IMR-90 (cell line): ENCODE results near the gene TCERG1L. TPM values are rescaled to one million over a fixed set of nuclear protein-coding genes. Genes with fewer than 3 reads are reported as not detected.

Source experiments
- ATAC-seq: fragments of 200-7000 bp; cut with Tn5 transposase; 2 replicates; pipeline ENCODE4 v1.9.1; 2020; ENCODE audit warnings: low read depth, mild to moderate bottlenecking, moderate library complexity
- BruUV-seq: library from RNA; stranded (reverse); fragments of 400-500 nt; replicated peaks from 2 replicates; lab custom pipeline; 2021; lab: Mats Ljungman, UMichigan
- CTCF ChIA-PET: fragments of 300-600 bp; formaldehyde crosslinking; extraction: SDS; loops from one replicate; lab custom pipeline; 2021; ENCODE audit warnings: antibody characterized with exemption; lab: Yijun Ruan, JAX
- POLR2A ChIA-PET: fragments of 300-600 bp; sonication (Branson Sonifier 250); formaldehyde crosslinking; loops from one replicate; lab custom pipeline; 2022; ENCODE audit warnings: antibody characterized with exemption; ENCODE audit not compliant: unreplicated experiment; lab: Charles Lee
- DNase-seq: peaks from one replicate; pipeline ENCODE4 v3.0.0; 2013
- H2AFZ ChIP-seq: replicated peaks from 2 replicates; pipeline ENCODE3; 2013; ENCODE audit warnings: low read length, mild to moderate bottlenecking; ENCODE audit not compliant: poor library complexity
- H2AK5ac ChIP-seq: 2 replicates; pipeline ENCODE4 v1.6.1; 2013; ENCODE audit warnings: low read depth, low read length, inconsistent platforms
- H2AK9ac ChIP-seq: replicated peaks from 2 replicates; pipeline ENCODE3; 2013; ENCODE audit warnings: mild to moderate bottlenecking, low read depth, low read length, moderate library complexity; ENCODE audit not compliant: poor library complexity
- H2BK120ac ChIP-seq: 2 replicates; pipeline ENCODE4 v1.6.1; 2013; ENCODE audit warnings: low read depth, low read length, inconsistent platforms
- H2BK15ac ChIP-seq: 3 replicates; pipeline ENCODE4 v1.6.1; 2013; ENCODE audit warnings: low read depth, low read length, inconsistent platforms
- H2BK20ac ChIP-seq: 2 replicates; pipeline ENCODE4 v1.6.1; 2013; ENCODE audit warnings: low read depth, mild to moderate bottlenecking, inconsistent platforms, low read length, moderate library complexity
- H2BK5ac ChIP-seq: 2 replicates; pipeline ENCODE4 v1.6.1; 2013; ENCODE audit warnings: mild to moderate bottlenecking, low read depth, low read length, inconsistent platforms; ENCODE audit not compliant: poor library complexity, severe bottlenecking
- H3K14ac ChIP-seq: replicated peaks from 2 replicates; pipeline ENCODE4 v1.6.1; 2013; ENCODE audit warnings: low read depth, low read length, inconsistent platforms
- H3K18ac ChIP-seq: 2 replicates; pipeline ENCODE4 v1.6.1; 2013; ENCODE audit warnings: low read depth, low read length, control low read depth
- H3K23ac ChIP-seq: 2 replicates; pipeline ENCODE4 v1.6.1; 2013; ENCODE audit warnings: low read depth, low read length, inconsistent platforms
- H3K27ac ChIP-seq: 2 replicates; pipeline ENCODE4 v1.5.1; 2013; ENCODE audit warnings: mild to moderate bottlenecking, control low read depth, low read length; ENCODE audit not compliant: insufficient read depth
- H3K27me3 ChIP-seq: 2 replicates; pipeline ENCODE4 v1.6.1; 2013; ENCODE audit warnings: low read length; ENCODE audit not compliant: control insufficient read depth, insufficient read depth
- H3K36me3 ChIP-seq: 2 replicates; pipeline ENCODE4 v1.6.1; 2013; ENCODE audit warnings: low read length, mixed read lengths; ENCODE audit not compliant: control insufficient read depth, insufficient read depth
- H3K4ac ChIP-seq: 2 replicates; pipeline ENCODE4 v1.6.1; 2013; ENCODE audit warnings: low read depth, low read length, inconsistent platforms
- H3K4me1 ChIP-seq: 2 replicates; pipeline ENCODE4 v1.6.1; 2013; ENCODE audit warnings: low read length, mixed read lengths; ENCODE audit not compliant: control insufficient read depth, insufficient read depth
- H3K4me2 ChIP-seq: 2 replicates; pipeline ENCODE4 v1.6.1; 2013; ENCODE audit warnings: low read depth, mild to moderate bottlenecking, control low read depth, low read length, moderate library complexity
- H3K4me3 ChIP-seq: 2 replicates; pipeline ENCODE4 v1.5.1; 2013; ENCODE audit warnings: low read depth, mild to moderate bottlenecking, control low read depth, low read length, moderate library complexity; ENCODE audit not compliant: insufficient read depth
- H3K56ac ChIP-seq: 2 replicates; pipeline ENCODE4 v1.6.1; 2013; ENCODE audit warnings: low read length, inconsistent platforms; ENCODE audit not compliant: insufficient read depth; ENCODE audit errors: extremely low read depth
- H3K79me1 ChIP-seq, 2 experiments: 2 replicates each; pipeline ENCODE4 v1.6.1; 2013; ENCODE audit warnings: low read length in 2 of 2, inconsistent platforms in 1 of 2, low read depth in 1 of 2
- H3K9ac ChIP-seq: 2 replicates; pipeline ENCODE4 v1.6.1; 2013; ENCODE audit warnings: low read depth, low read length, control low read depth
- H3K9me1 ChIP-seq: 2 replicates; pipeline ENCODE4 v1.6.1; 2013; ENCODE audit warnings: low read length, inconsistent platforms; ENCODE audit not compliant: insufficient read depth
- H3K9me3 ChIP-seq: 2 replicates; pipeline ENCODE4 v1.6.1; 2013; ENCODE audit warnings: low read length; ENCODE audit not compliant: control insufficient read depth, insufficient read depth
- H4K20me1 ChIP-seq: 2 replicates; pipeline ENCODE4 v1.6.1; 2013; ENCODE audit warnings: low read length, inconsistent platforms; ENCODE audit not compliant: insufficient read depth
- H4K5ac ChIP-seq: 2 replicates; pipeline ENCODE4 v1.6.1; 2013; ENCODE audit warnings: mild to moderate bottlenecking, low read depth, low read length, control low read depth
- H4K8ac ChIP-seq, 2 experiments: 2 replicates each; pipeline ENCODE4 v1.6.1; 2013; ENCODE audit warnings: low read depth in 2 of 2, low read length in 2 of 2, control low read depth in 1 of 2, inconsistent platforms in 1 of 2
- H4K91ac ChIP-seq: 2 replicates; pipeline ENCODE4 v1.6.1; 2013; ENCODE audit warnings: low read depth, low read length, inconsistent platforms; ENCODE audit not compliant: insufficient read depth
- BHLHE40 ChIP-seq: fragments of 150-350 bp; IDR thresholded peaks from 2 replicates; pipeline ENCODE4 v1.6.1; 2016; ENCODE audit warnings: mild to moderate bottlenecking, low read depth, low read length
- CHD1 ChIP-seq: IDR thresholded peaks from 2 replicates; pipeline ENCODE4 v1.6.1; 2012; ENCODE audit warnings: low read depth, low read length, improper control_type of control experiment
- CTCF ChIP-seq: conservative IDR thresholded peaks from 2 replicates; pipeline ENCODE4 v1.5.1; 2012; ENCODE audit warnings: mild to moderate bottlenecking, low read depth, low read length, improper control_type of control experiment
- ELK1 ChIP-seq: fragments of 150-350 bp; IDR thresholded peaks from 2 replicates; pipeline ENCODE4 v1.6.1; 2016; ENCODE audit warnings: low read depth, mild to moderate bottlenecking, low read length, moderate library complexity, borderline replicate concordance
- MXI1 ChIP-seq: IDR thresholded peaks from 2 replicates; pipeline ENCODE4 v1.6.1; 2012; ENCODE audit warnings: low read depth, mild to moderate bottlenecking, low read length, moderate library complexity, borderline replicate concordance
- RAD21 ChIP-seq: IDR thresholded peaks from 2 replicates; pipeline ENCODE4 v1.6.1; 2012; ENCODE audit warnings: low read length, improper control_type of control experiment
- RFX5 ChIP-seq: IDR thresholded peaks from 2 replicates; pipeline ENCODE4 v1.8.0; 2012; ENCODE audit warnings: low read depth, mild to moderate bottlenecking, low read length, moderate library complexity
- SMC3 ChIP-seq: fragments of 150-350 bp; IDR thresholded peaks from 2 replicates; pipeline ENCODE4 v1.6.1; 2016; ENCODE audit warnings: low read depth, mild to moderate bottlenecking, antibody characterized with exemption, low read length, moderate library complexity
- USF2 ChIP-seq: fragments of 150-350 bp; IDR thresholded peaks from 2 replicates; pipeline ENCODE4 v1.6.1; 2017; ENCODE audit warnings: mild to moderate bottlenecking, antibody characterized with exemption, low read length, low read depth
- WGBS, 2 experiments: methylation state at CpG; one replicate each; pipeline versions ENCODE4 v1.1.5 to v1.1.7; 2013; ENCODE audit warnings: missing lambda C conversion rate in 2 of 2; ENCODE audit not compliant: insufficient read length in 1 of 2; ENCODE audit errors: extremely low coverage in 2 of 2; 5-methylcytosine and 5-hydroxymethylcytosine counted together
- dilution Hi-C: fragments of 300-500 bp; cut with HindIII; formaldehyde crosslinking; loops from one replicate; pipeline ENCODE4 v1.14.3; 2018; ENCODE audit warnings: low sequenced_read_pairs; ENCODE audit not compliant: unreplicated experiment
- in situ Hi-C: fragments of 300-500 bp; cut with MboI; formaldehyde crosslinking; loops from 3 replicates; pipeline ENCODE4 v1.14.3; 2019; ENCODE audit warnings: low sequenced_read_pairs, inconsistent platforms, mixed read lengths
- intact Hi-C: fragments of 100-400 bp; cut with micrococcal nuclease; formaldehyde crosslinking; loops from 2 replicates; pipeline ENCODE4 v1.10.0; 2022
- polyA plus RNA-seq, 3 experiments: library from polyadenylated mRNA; depleted of rRNA; stranded (reverse); fragments of >200 nt; gene quantifications; 2 replicates each; pipeline ENCODE4 v1.2.3, GENCODE V29; 2012; ENCODE audit warnings: low replicate concordance in 1 of 3
- total RNA-seq: library from RNA; depleted of rRNA; stranded (reverse); fragments of >200 nt; gene quantifications from 2 replicates; pipeline ENCODE4 v1.2.3, GENCODE V29; 2012

Gene TCERG1L
- total and polyA plus RNA-seq, 2 of the 4 experiments (the other 2 are of a cell fraction), result not detected

GRCh38 chr10:131250454-131251145 lies 60.9 kb downstream of the TCERG1L start:
- Histone ChIP-seq H4K8ac (no peak overlapping the region), H3K4me2 (no peak overlapping the region), H3K14ac (no peak overlapping the region), H4K91ac (no peak overlapping the region), H2AK9ac (no peak overlapping the region), H3K18ac (no peak overlapping the region), H3K27ac (no peak overlapping the region), H3K9ac (no peak overlapping the region), H2AK5ac (no peak overlapping the region), H2BK120ac (no peak overlapping the region), H3K4me3 (no peak overlapping the region), H2BK20ac (no peak overlapping the region), H3K4ac (no peak overlapping the region), H2BK5ac (no peak overlapping the region), H2AFZ (no peak overlapping the region), H3K36me3 (no peaks in the 10 kb centered on the region), H3K23ac (no peak overlapping the region), H3K9me1 (no peaks in the 10 kb centered on the region), H3K79me1 (no peaks in the 10 kb centered on the region), H3K9me3 (peaks cover 58% of the 10 kb centered on the region), H4K20me1 (no peaks in the 10 kb centered on the region), H3K4me1 (no peaks in the 10 kb centered on the region), H2BK15ac (no peak overlapping the region), H3K27me3 (no peaks in the 10 kb centered on the region), H3K56ac (no peak overlapping the region), H4K5ac (no peak overlapping the region)
- BruUV-seq, result no TSS peak
- POLR2A ChIA-PET, result no interaction called here
- dilution Hi-C loops (no loop called here), in situ Hi-C loops (no loop called here), intact Hi-C loops (no loop called here)
- 9% methylated on average over 6 of the region's 18 CpGs; no CpG with 5 or more reads in 1 of the 2 experiments for WGBS, 2 experiments
- CTCF ChIA-PET, result no interaction called here
- TF ChIP-seq RAD21, result no peak
- TF ChIP-seq SMC3, result no peak
- no peak for TF ChIP-seq MXI1
- no peak for TF ChIP-seq RFX5
- no peak for TF ChIP-seq CHD1
- no peak for TF ChIP-seq USF2
- no peak for TF ChIP-seq BHLHE40
- TF ChIP-seq CTCF, result no peak
- no peak for TF ChIP-seq ELK1
- DNase-seq, result no peak
- ATAC-seq, result no peak
